Measurements from ENCODE around the gene TMEM30A.

The TMEM30A gene

GRCh38 chr6:75243333-75244062, 41.1 kb downstream of the TMEM30A start, which contains the start of gene COX7A2 (continued):
- TF ChIP-seq ZNF629 (tag by site-specific recombination; IDR thresholded peaks at IDR 0.05) (peak; percentile 98), ZNF521 (tag by site-specific recombination; IDR thresholded peaks at IDR 0.05) (no peak), REST (tag by site-specific recombination; IDR thresholded peaks at IDR 0.05) (peak; percentile 70), ZBTB1 (tag by site-specific recombination; IDR thresholded peaks at IDR 0.05) (no peak), ZBTB8A (tag by site-specific recombination; IDR thresholded peaks at IDR 0.05) (peak; percentile 46), ZNF292 (tag by site-specific recombination; IDR thresholded peaks at IDR 0.05; ENCODE audit: borderline replicate concordance, low read depth) (no peak), ATF2 (tag by site-specific recombination; IDR thresholded peaks at IDR 0.05; ENCODE audit: low read depth) (no peak), SCRT2 (tag by site-specific recombination; IDR thresholded peaks at IDR 0.05) (no peak), OSR2 (tag by site-specific recombination; IDR thresholded peaks at IDR 0.05) (no peak), SP3 (tag by site-specific recombination; IDR thresholded peaks at IDR 0.05) (peak; percentile 54), BCL6B (tag by site-specific recombination; IDR thresholded peaks at IDR 0.05) (no peak), ZNF391 (tag by site-specific recombination; IDR thresholded peaks at IDR 0.05; ENCODE audit: borderline replicate concordance, low read depth) (0 out of 2 replicates have a peak, but pooled peaks have one; percentile 48), ZNF777 (tag by site-specific recombination; IDR thresholded peaks at IDR 0.05; ENCODE audit: borderline replicate concordance) (peak; percentile 16; the same call in 1 of the 2 replicates), WT1 (tag by site-specific recombination; IDR thresholded peaks at IDR 0.05) (no peak), ZNF423 (tag by site-specific recombination; IDR thresholded peaks at IDR 0.05) (no peak), ZNF223 (tag by site-specific recombination; IDR thresholded peaks at IDR 0.05) (no peak), ZNF639 (tag by site-specific recombination; IDR thresholded peaks at IDR 0.05) (peak; percentile 66; the same call in 1 of the 2 replicates), ZNF510 (tag by site-specific recombination; IDR thresholded peaks at IDR 0.05; ENCODE audit: insufficient replicate concordance) (no peak), GFI1B (tag by site-specific recombination; IDR thresholded peaks at IDR 0.05) (no peak), ZIC2 (tag by site-specific recombination; IDR thresholded peaks at IDR 0.05) (no peak), ZNF366 (tag by site-specific recombination; conservative IDR thresholded peaks at IDR 0.05) (peak; percentile 48; the same call in 1 of the 2 replicates), ZSCAN23 (tag by site-specific recombination; IDR thresholded peaks at IDR 0.05) (no peak), EGR2 (tag by site-specific recombination; IDR thresholded peaks at IDR 0.05; ENCODE audit: low read depth) (no peak), ZNF341 (tag by site-specific recombination; IDR thresholded peaks at IDR 0.05; ENCODE audit: low read depth) (peak; percentile 94), KLF7 (tag by site-specific recombination; IDR thresholded peaks at IDR 0.05; ENCODE audit: borderline replicate concordance) (no peak), BCL11A (tag by site-specific recombination; IDR thresholded peaks at IDR 0.05; ENCODE audit: low read depth) (no peak), ZNF555 (tag by site-specific recombination; conservative IDR thresholded peaks at IDR 0.05) (no peak), PBX3 (CRISPR knock-in tag; IDR thresholded peaks at IDR 0.05) (peak; percentile 56), HOXC10 (CRISPR knock-in tag; IDR thresholded peaks at IDR 0.05) (no peak), ZNF488 (tag by site-specific recombination; IDR thresholded peaks at IDR 0.05) (no peak), ZNF2 (tag by site-specific recombination; IDR thresholded peaks at IDR 0.05) (peak; percentile 88)

All from HEK293 (cell line).